Panc1 (cell line): Measurements from ENCODE around the gene TNRC18.

Experiments
- CTCF ChIP-seq: fragments of 450-650 bp; IDR thresholded peaks from 2 replicates; pipeline ENCODE4 v1.5.1; 2017; ENCODE audit warnings: mild to moderate bottlenecking
- POLR2AphosphoS5 ChIP-seq: IDR thresholded peaks from 2 replicates; pipeline ENCODE4 v1.6.1; 2012; ENCODE audit warnings: mild to moderate bottlenecking, low read depth, low read length, moderate library complexity
- REST ChIP-seq, 2 experiments: IDR thresholded peaks; 2 replicates each; pipeline ENCODE4 v1.6.1; 2011 to 2012; ENCODE audit warnings: low read depth in 2 of 2, control low read depth in 1 of 2, low read length in 1 of 2, mild to moderate bottlenecking in 1 of 2, moderate library complexity in 1 of 2; ENCODE audit not compliant: insufficient read depth in 1 of 2

- no peak for TF ChIP-seq CTCF
- TF ChIP-seq REST (IDR thresholded peaks at IDR 0.05; ENCODE audit: insufficient read depth in 1 of 2, low read depth in 2 of 2, low read length in 1 of 2) = no peak
- TF ChIP-seq POLR2AphosphoS5 = no peak
Measured at GRCh38 chr7:5433181-5433580, 9.5 kb upstream of the TNRC18 start.
